Ascending aorta (tissue), 2 donors: ENCODE results near the gene TRA2A. TPM values are rescaled to one million over a fixed set of nuclear protein-coding genes. Genes with fewer than 3 reads are reported as not detected.

Experiments
- DNase-seq, 2 donors: peaks; one replicate each; pipeline ENCODE4 v3.0.0-alpha.2; 2019; ENCODE audit warnings: low spot score in 2 of 2
- H3K27ac ChIP-seq, 2 donors: fragments of 200-600 bp; sonication (generic); one replicate each; pipeline ENCODE4 v1.5.1; 2016 to 2017; ENCODE audit warnings: mild to moderate bottlenecking in 1 of 2
- H3K27me3 ChIP-seq: fragments of 200-600 bp; sonication (generic); one replicate; pipeline ENCODE4 v1.5.1; 2017
- H3K36me3 ChIP-seq, 2 donors: fragments of 200-600 bp; sonication (generic); one replicate each; pipeline ENCODE4 v1.5.1; 2016
- H3K4me1 ChIP-seq, 2 donors: fragments of 200-600 bp; sonication (generic); one replicate each; pipeline ENCODE4 v1.5.1; 2016 to 2017; ENCODE audit warnings: mild to moderate bottlenecking in 1 of 2
- H3K4me3 ChIP-seq, 2 donors: fragments of 200-600 bp; sonication (generic); one replicate each; pipeline ENCODE4 v1.5.1; 2016 to 2017; ENCODE audit warnings: mild to moderate bottlenecking in 1 of 2
- H3K9me3 ChIP-seq, 2 donors: fragments of 200-600 bp; sonication (generic); one replicate each; pipeline ENCODE4 v1.5.1; 2016
- intact Hi-C: fragments of 100-400 bp; cut with DNase I; formaldehyde crosslinking; loops from one replicate; pipeline ENCODE4 v1.15.1; 2023
- total RNA-seq: library from RNA; depleted of rRNA; stranded (reverse); fragments of >200 nt; gene quantifications from one replicate; pipeline ENCODE4 v1.1.0, GENCODE V29; 2016
- TF ChIP-seq, protein P1 (sequence below), 3 experiments: fragments of 200-600 bp in 2 of 3; fragments of 450-650 bp in 1 of 3; sonication (generic) in 2 of 3; IDR thresholded peaks; one replicate each; pipeline ENCODE4 v1.5.1; 2016 to 2019; ENCODE audit warnings: antibody characterized with exemption in 3 of 3, mild to moderate bottlenecking in 1 of 3, moderate library complexity in 1 of 3

The TRA2A gene
- total RNA-seq, 1 donor from 2014 or later, result 14.4 TPM

DNA sequence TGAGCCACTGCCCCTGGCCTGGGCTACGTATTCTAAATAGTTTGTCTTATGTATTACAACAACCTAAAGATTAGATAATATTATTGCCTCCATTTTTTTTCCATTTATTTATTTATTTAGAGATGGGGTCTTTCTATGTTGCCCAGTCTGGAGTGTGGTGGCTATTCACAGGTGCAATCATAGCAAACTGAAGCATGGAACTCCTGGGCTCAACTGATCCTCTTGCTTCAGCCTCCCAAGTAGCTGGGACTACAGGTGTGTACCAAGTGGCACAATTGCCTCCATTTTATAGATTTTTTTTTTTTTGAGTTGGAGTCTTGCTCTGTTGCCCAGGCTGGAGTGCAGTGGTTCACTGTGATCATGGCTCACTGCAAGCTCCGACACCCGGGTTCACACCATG, 6.5 kb upstream of the TRA2A start:
- Histone ChIP-seq H3K9me3 (no peaks in the 10 kb centered on the region), H3K27me3 (no peaks in the 10 kb centered on the region), H3K36me3 (no peaks in the 10 kb centered on the region), H3K4me3 (no peak overlapping the region), H3K27ac (no peak overlapping the region), H3K4me1 (no peaks in the 10 kb centered on the region)
- intact Hi-C loops, result loop anchor here (10.0 kb wide), 2 partner anchors 434 to 1636 kb away; partner anchors contain the start of gene KLHL7
- TF ChIP-seq, protein P1, sequence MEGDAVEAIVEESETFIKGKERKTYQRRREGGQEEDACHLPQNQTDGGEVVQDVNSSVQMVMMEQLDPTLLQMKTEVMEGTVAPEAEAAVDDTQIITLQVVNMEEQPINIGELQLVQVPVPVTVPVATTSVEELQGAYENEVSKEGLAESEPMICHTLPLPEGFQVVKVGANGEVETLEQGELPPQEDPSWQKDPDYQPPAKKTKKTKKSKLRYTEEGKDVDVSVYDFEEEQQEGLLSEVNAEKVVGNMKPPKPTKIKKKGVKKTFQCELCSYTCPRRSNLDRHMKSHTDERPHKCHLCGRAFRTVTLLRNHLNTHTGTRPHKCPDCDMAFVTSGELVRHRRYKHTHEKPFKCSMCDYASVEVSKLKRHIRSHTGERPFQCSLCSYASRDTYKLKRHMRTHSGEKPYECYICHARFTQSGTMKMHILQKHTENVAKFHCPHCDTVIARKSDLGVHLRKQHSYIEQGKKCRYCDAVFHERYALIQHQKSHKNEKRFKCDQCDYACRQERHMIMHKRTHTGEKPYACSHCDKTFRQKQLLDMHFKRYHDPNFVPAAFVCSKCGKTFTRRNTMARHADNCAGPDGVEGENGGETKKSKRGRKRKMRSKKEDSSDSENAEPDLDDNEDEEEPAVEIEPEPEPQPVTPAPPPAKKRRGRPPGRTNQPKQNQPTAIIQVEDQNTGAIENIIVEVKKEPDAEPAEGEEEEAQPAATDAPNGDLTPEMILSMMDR (IDR thresholded peaks at IDR 0.05), result no peak
- DNase-seq, result no peak

DNA sequence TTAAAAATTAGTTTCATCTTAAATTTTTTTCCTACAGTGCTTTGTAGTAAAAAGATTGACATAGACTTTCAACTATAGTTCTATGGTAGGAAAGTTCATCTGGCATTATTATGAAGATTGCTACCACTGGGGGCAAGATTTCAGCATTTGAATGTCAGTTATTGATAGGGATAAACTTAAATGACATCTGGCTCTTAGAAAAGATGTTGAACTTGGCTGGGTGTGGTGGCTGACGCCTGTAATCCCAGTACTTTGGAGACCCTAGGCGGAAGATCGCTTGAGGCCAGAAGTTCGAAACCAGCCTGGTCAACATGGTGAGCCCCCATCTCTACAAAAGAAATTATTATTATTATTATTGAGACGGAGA, 1.4 kb upstream of the TRA2A start:
- Histone ChIP-seq H3K4me1 (peaks cover 3 to 25% of the 10 kb centered on the region in 2 donors), H3K27ac (no peak overlapping the region), H3K27me3 (no peaks in the 10 kb centered on the region), H3K36me3 (no peaks in the 10 kb centered on the region), H3K4me3 (no peak overlapping the region), H3K9me3 (no peaks in the 10 kb centered on the region)
- TF ChIP-seq, protein P1 (IDR thresholded peaks at IDR 0.05), result no peak
- no peak for DNase-seq
- intact Hi-C loops, result loop anchor here (2.0 to 10.0 kb wide), 5 partner anchors 148 to 1642 kb away; partner anchors contain the start of genes FAM221A, KLHL7, MALSU1 and PALS2

DNA sequence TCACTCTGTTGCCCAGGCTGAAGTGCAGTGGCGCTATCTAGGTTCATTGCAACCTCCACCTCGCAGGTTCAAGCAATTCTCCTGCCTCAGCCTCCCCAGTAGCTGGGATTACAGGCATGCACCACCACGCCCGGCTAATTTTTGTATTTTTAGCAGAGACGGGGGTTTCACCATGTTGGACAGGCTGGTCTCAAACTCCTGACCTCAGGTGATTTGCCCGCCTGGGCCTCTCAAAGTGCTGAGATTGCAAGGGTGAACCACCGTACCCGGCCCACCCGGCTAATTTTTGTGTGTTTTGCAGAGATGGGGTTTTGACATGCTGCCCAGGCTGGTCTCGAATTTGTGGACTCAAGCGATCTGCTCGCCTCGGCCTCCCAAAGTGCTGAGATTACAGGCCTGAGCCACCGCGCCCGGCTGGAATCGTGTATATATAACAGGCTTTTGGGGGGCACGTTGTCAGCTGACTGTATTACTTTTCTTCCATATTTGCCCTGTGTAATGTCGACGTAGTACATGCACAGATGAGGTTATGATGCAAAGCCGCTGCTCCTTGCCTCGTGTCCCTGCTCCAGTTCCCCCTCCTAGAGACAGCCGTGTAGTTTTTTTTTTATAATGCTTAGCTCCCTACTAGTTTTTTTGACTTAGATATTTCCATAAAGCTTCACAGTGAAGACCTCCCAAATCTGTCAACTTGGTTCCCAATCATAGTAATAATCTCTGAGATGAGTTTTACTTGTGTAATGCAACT, 883 bp upstream of the TRA2A start:
- Histone ChIP-seq H3K36me3 (no peaks in the 10 kb centered on the region), H3K9me3 (no peaks in the 10 kb centered on the region), H3K4me3 (peak overlapping the region; percentile 90 to 97), H3K4me1 (peaks cover 3 to 27% of the 10 kb centered on the region in 2 donors), H3K27ac (peak overlapping the region; percentile 95 to 99), H3K27me3 (no peaks in the 10 kb centered on the region)
- intact Hi-C loops, result loop anchor here (1.0 to 10.0 kb wide), 6 partner anchors 65 to 1642 kb away; partner anchors contain the start of genes CCDC126, FAM221A, KLHL7 and MALSU1
- TF ChIP-seq, protein P1 (IDR thresholded peaks at IDR 0.05), result no peak
- no peak for DNase-seq

DNA sequence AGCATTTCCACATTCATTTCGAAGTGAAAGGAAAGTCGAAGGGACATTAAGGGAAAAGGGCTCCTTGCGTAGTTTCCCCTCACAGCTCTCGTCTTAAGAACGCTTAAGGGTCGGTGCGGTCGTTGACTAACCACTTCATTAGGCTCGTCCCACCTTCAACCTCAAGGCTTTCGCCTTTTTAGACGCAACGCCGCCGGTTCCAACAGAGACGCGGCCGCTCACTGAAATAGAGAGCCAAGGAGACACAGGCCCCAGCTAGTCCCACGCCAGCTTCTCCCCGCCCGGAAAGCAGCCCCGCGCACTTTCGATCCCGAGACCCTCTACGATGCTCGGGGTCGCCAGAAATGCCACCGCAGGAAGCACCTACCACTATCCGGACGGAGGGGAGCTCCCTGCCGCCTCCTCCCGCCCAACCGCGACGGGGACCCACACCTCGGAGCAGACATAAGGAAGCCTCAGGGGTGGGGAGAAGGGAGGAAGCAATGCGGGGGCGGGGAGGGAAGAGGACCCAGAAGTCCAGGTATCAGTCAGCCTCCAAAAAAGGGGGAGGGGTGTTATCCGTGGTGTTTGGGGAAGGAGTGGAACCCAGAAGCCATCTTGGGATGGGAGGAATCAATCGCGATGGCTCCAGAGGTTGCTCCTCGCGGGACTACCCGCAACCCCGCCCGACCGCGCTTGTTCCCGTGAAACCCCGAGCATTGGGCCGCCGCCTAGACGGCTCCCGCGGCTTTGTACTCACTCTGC, 559 bp downstream of the TRA2A start:
- peak overlapping the region; percentile 90 to 97 for H3K4me3 ChIP-seq
- H3K9me3 ChIP-seq, result no peaks in the 10 kb centered on the region
- peak in 1 of 2 donors; percentile 75 for DNase-seq
- H3K27me3 ChIP-seq, result no peaks in the 10 kb centered on the region
- intact Hi-C loops, result loop anchor here (5.0 to 10.0 kb wide), 4 partner anchors 234 to 1644 kb away; partner anchors contain the start of genes KLHL7, MALSU1 and PALS2
- no peaks in the 10 kb centered on the region for H3K36me3 ChIP-seq
- TF ChIP-seq, protein P1 (IDR thresholded peaks at IDR 0.05), result no peak
- peaks cover 3 to 32% of the 10 kb centered on the region in 2 donors for H3K4me1 ChIP-seq
- H3K27ac ChIP-seq, result peak overlapping the region; percentile 95 to 99

DNA sequence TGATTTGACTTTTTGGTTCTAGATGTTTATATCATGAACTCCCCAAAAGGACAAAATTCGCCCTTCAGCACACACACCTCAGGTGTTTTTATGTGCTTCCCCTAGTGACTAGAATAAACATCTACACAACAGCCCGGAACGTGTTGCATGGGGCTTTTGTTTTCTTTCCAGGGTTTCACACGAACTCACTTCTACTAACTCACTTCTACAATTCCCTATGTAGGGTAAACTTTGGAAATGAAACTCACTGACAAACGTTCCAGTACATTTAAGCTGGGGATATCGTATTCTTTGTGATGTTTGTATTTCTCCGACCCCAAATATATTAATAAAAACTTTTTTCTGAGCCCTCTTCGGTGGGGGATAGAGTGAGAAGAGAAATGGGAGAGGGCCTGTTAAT, 1.4 kb downstream of the TRA2A start:
- Histone ChIP-seq H3K27ac (peak overlapping the region; percentile 95 to 99), H3K4me1 (peaks cover 3 to 33% of the 10 kb centered on the region in 2 donors), H3K9me3 (no peaks in the 10 kb centered on the region), H3K4me3 (peak overlapping the region; percentile 90 to 97), H3K27me3 (no peaks in the 10 kb centered on the region), H3K36me3 (no peaks in the 10 kb centered on the region)
- no peak for DNase-seq
- TF ChIP-seq, protein P1 (IDR thresholded peaks at IDR 0.05), result peak in 1 of 3 experiments; percentile 10
- intact Hi-C loops, result loop anchor here (5.0 to 10.0 kb wide), 4 partner anchors 233 to 1644 kb away; partner anchors contain the start of genes KLHL7, MALSU1 and PALS2
